Lower leg skin (tissue), 4 donors: ENCODE data around the gene KBTBD13. TPM values are rescaled to one million over a fixed set of nuclear protein-coding genes. Genes with fewer than 3 reads are reported as not detected.

Source experiments
- DNase-seq, 2 donors: peaks; one replicate each; pipeline ENCODE4 v3.0.0-alpha.2; 2019; ENCODE audit warnings: low spot score in 2 of 2
- H3K4me3 ChIP-seq: fragments of 200-600 bp; sonication (generic); 2 replicates; pipeline ENCODE4 v1.5.1; 2017; ENCODE audit warnings: mild to moderate bottlenecking, low read depth; ENCODE audit not compliant: poor library complexity, severe bottlenecking
- CTCF ChIP-seq, 3 donors: fragments of 450-650 bp; IDR thresholded peaks; one replicate each; pipeline ENCODE4 v1.5.1; 2016; ENCODE audit warnings: antibody characterized with exemption in 3 of 3, mild to moderate bottlenecking in 3 of 3, moderate library complexity in 2 of 3
- POLR2A ChIP-seq, 2 donors: fragments of 450-650 bp; IDR thresholded peaks; one replicate each; pipeline ENCODE4 v1.6.1; 2016 to 2017; ENCODE audit warnings: antibody characterized with exemption in 2 of 2, mild to moderate bottlenecking in 1 of 2, moderate library complexity in 1 of 2
- WGBS, 2 donors: methylation state at CpG; one replicate each; pipeline ENCODE4 v1.1.5; 2018; 5-methylcytosine and 5-hydroxymethylcytosine counted together
- intact Hi-C: fragments of 100-400 bp; cut with DNase I; formaldehyde crosslinking; loops from one replicate; pipeline ENCODE4 v1.15.0; 2023; ENCODE audit warnings: low total_unique reads
- total RNA-seq, 4 donors: library from RNA; depleted of rRNA; stranded (reverse); fragments of >200 nt; gene quantifications; one replicate each; pipeline ENCODE4 v1.1.0, GENCODE V29; 2016

The KBTBD13 gene
- total RNA-seq = not detected

- no peak within 1 kb of the TSS for H3K4me3 ChIP-seq
- no peak for DNase-seq
- intact Hi-C loops = no loop called here
- TF ChIP-seq POLR2A (IDR thresholded peaks at IDR 0.05) = no peak
- TF ChIP-seq CTCF (IDR thresholded peaks at IDR 0.05) = no peak
- 68 to 77% methylated on average over 50 to 69 of the region's 73 CpGs for whole genome bisulfite sequencing, 2 donors
Observed at GRCh38 chr15:65076486-65077290, at the start of gene KBTBD13. Gene KBTBD13, plus strand, starts transcription at chr15:65076746. Its CDS starts 70 bp downstream, at chr15:65076816.

DNA sequence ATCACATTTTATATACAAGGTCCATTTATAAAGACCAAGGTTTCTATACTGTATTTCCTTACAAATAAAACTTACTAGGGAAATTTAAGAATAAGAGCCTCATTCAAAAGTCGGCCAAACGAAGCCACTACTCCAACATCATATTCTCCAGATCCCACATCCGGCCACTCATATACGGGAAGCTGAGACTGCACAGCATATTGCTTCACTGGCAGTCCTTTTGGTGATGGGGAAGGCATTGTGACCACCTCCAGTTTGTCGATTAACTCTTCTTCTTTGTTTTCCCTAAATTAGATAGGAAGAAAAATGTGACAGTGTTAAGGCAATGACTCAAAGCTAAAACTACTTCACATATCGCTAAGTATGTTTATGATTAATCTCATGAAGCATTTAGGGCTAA lies 49.8 kb upstream of the KBTBD13 start:
- TF ChIP-seq CTCF (IDR thresholded peaks at IDR 0.05) (no peak), POLR2A (IDR thresholded peaks at IDR 0.05) (no peak)
- intact Hi-C loops = no loop called here
- 86 to 90% methylated on average over 6 of the region's 6 CpGs for WGBS, 2 donors
- peak in 1 of 2 donors; percentile 39 for DNase-seq
- H3K4me3 ChIP-seq = no peak overlapping the region

- TF ChIP-seq POLR2A (IDR thresholded peaks at IDR 0.05) = no peak
- TF ChIP-seq CTCF (IDR thresholded peaks at IDR 0.05) = no peak
- DNase-seq = no peak
- WGBS, 2 donors = 88 to 89% methylated on average over 1 of the region's 1 CpG
- intact Hi-C loops = no loop called here
- no peak overlapping the region for H3K4me3 ChIP-seq
Observed at GRCh38 chr15:65027593-65027992, 49.0 kb upstream of the KBTBD13 start.

DNA sequence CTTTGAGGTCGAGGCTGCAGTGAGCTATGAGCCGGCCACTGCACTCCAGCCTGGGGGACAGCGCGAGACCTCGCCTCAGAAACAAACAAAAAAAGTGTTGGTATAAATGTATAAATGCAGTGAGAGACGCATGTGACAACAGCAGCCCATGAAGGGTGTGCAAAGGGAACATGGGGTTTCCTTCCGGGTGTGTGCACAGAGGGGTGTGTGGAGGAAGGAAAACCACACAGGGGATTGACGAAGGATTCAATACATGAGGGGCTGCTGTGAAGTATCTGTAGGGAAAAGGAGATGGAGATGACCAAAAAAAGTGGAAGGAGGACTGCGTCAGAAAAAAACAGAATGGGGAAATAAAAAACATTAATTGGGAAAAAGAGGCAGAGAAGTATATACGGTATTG lies 48.2 kb upstream of the KBTBD13 start:
- 59 to 62% methylated on average over 10 of the region's 10 CpGs for WGBS, 2 donors
- no peak for TF ChIP-seq POLR2A (IDR thresholded peaks at IDR 0.05)
- no peak for TF ChIP-seq CTCF (IDR thresholded peaks at IDR 0.05)
- no peak overlapping the region for H3K4me3 ChIP-seq
- intact Hi-C loops = no loop called here
- DNase-seq = no peak

- TF ChIP-seq POLR2A (IDR thresholded peaks at IDR 0.05) (peak in 1 of 2 donors; percentile 83), CTCF (IDR thresholded peaks at IDR 0.05) (no peak)
- DNase-seq = peak; percentile 85 to 97
- peak within 1 kb of the TSS; percentile 88 for H3K4me3 ChIP-seq
- WGBS, 2 donors = 1% methylated on average over 29 to 47 of the region's 73 CpGs
- intact Hi-C loops = no loop called here
Observed at GRCh38 chr15:65028921-65029735, 47.4 kb upstream of the KBTBD13 start, which contains the start of gene MTFMT. Gene MTFMT, minus strand, starts transcription at chr15:65029639. Its CDS starts 26 bp downstream, at chr15:65029613.
